GM12878 (cell line): ENCODE data around the gene PPID. TPM values are rescaled to one million over a fixed set of nuclear protein-coding genes. Genes with fewer than 3 reads are reported as not detected.
A peak's percentile ranks its signal among the peaks of the same experiment; 100 is the strongest.

Source experiments
- ATAC-seq: fragments of 200-7000 bp; cut with Tn5 transposase; 3 replicates; pipeline ENCODE4 v1.9.1; 2020; ENCODE audit warnings: mild to moderate bottlenecking, moderate library complexity
- BruUV-seq: library from RNA; stranded (reverse); fragments of 400-500 nt; replicated peaks from 2 replicates; lab custom pipeline; 2021; lab: Mats Ljungman, UMichigan
- CTCF ChIA-PET: fragments of 300-600 bp; sonication (Branson Sonifier 250); formaldehyde crosslinking; extraction: SDS; loops from one replicate; lab custom pipeline; 2021; ENCODE audit warnings: inconsistent platforms; lab: Yijun Ruan, JAX
- POLR2A ChIA-PET: fragments of 350-600 bp; formaldehyde crosslinking; extraction: SDS; loops from one replicate; lab custom pipeline; 2021; ENCODE audit warnings: inconsistent platforms; lab: Charles Lee
- RAD21 ChIA-PET: fragments of 300-600 bp; sonication (Branson Sonifier 250); formaldehyde crosslinking; loops from one replicate; lab custom pipeline; 2023; ENCODE audit warnings: antibody characterized with exemption; ENCODE audit not compliant: unreplicated experiment; lab: Charles Lee
- SMC1A ChIA-PET: fragments of 300-600 bp; sonication (Branson Sonifier 250); formaldehyde crosslinking; loops from one replicate; lab custom pipeline; 2023; ENCODE audit not compliant: unreplicated experiment, uncharacterized antibody; lab: Charles Lee
- DNase-seq: peaks from one replicate; pipeline ENCODE4 v3.0.0-alpha.2; 2011; ENCODE audit warnings: low read depth, low spot score
- FAIRE-seq: peaks from 3 replicates; lab custom pipeline; 2011; peaks lifted over from hg19 to GRCh38; lab: Jason Lieb, UNC
- H2AFZ ChIP-seq: 2 replicates; pipeline ENCODE4 v1.6.0; 2011; ENCODE audit warnings: low read depth, low read length, control low read depth; ENCODE audit not compliant: control insufficient read depth
- H3K27ac ChIP-seq: 2 replicates; pipeline ENCODE4 v1.5.1; 2011; ENCODE audit warnings: control low read depth; ENCODE audit not compliant: control insufficient read depth, insufficient read depth
- H3K27me3 ChIP-seq, 2 experiments: replicated peaks in 1 of 2; 2 replicates each; pipeline versions ENCODE4 v1.6.0 to v1.6.1; 2011; ENCODE audit warnings: low read length in 1 of 2; ENCODE audit not compliant: control insufficient read depth in 2 of 2, insufficient read depth in 2 of 2
- H3K36me3 ChIP-seq, 2 experiments: 2 replicates each; pipeline ENCODE4 v1.5.1; 2011; ENCODE audit warnings: low read length in 1 of 2; ENCODE audit not compliant: control insufficient read depth in 2 of 2, insufficient read depth in 2 of 2
- H3K4me1 ChIP-seq: 2 replicates; pipeline ENCODE4 v1.6.1; 2011; ENCODE audit warnings: mild to moderate bottlenecking, low read length, moderate library complexity, mixed read lengths; ENCODE audit not compliant: control insufficient read depth, insufficient read depth
- H3K4me2 ChIP-seq: 2 replicates; pipeline ENCODE4 v1.6.0; 2011; ENCODE audit warnings: control low read depth; ENCODE audit not compliant: control insufficient read depth, insufficient read depth
- H3K4me3 ChIP-seq: fragments of 200-600 bp; sonication (generic); 2 replicates; pipeline ENCODE4 v1.5.1; 2016
- H3K79me2 ChIP-seq: 2 replicates; pipeline ENCODE4 v1.6.0; 2011; ENCODE audit warnings: low read length; ENCODE audit not compliant: control insufficient read depth, insufficient read depth
- H3K9ac ChIP-seq: 2 replicates; pipeline ENCODE4 v1.8.0; 2011; ENCODE audit warnings: low read length, control low read depth, mixed read lengths; ENCODE audit not compliant: control insufficient read depth, insufficient read depth
- H3K9me3 ChIP-seq: replicated peaks from 3 replicates; pipeline ENCODE4 v1.5.1; 2011; ENCODE audit warnings: mild to moderate bottlenecking, low read length; ENCODE audit not compliant: control insufficient read depth, insufficient read depth
- H4K20me1 ChIP-seq: 2 replicates; pipeline ENCODE4 v1.6.0; 2011; ENCODE audit not compliant: control insufficient read depth, insufficient read depth
- BHLHE40 ChIP-seq, 2 experiments: fragments of 450-650 bp in 1 of 2; IDR thresholded peaks; 2 replicates each; pipeline ENCODE4 v1.6.1; 2011 to 2017; ENCODE audit warnings: low read depth in 2 of 2, borderline replicate concordance in 1 of 2, improper control_type of control experiment in 1 of 2, low read length in 1 of 2, mild to moderate bottlenecking in 1 of 2
- CEBPB ChIP-seq, 2 experiments: fragments of 150-350 bp in 1 of 2; IDR thresholded peaks; 2 replicates each; pipeline ENCODE4 v1.6.1; 2012 to 2014; ENCODE audit warnings: low read depth in 2 of 2, low read length in 2 of 2, borderline replicate concordance in 1 of 2, inconsistent platforms in 1 of 2
- CHD2 ChIP-seq: IDR thresholded peaks from 2 replicates; pipeline ENCODE4 v1.6.1; 2011; ENCODE audit warnings: low read depth, low read length, improper control_type of control experiment, borderline replicate concordance
- CREM ChIP-seq: IDR thresholded peaks from 2 replicates; pipeline ENCODE4 v1.6.1; 2014; ENCODE audit warnings: antibody characterized with exemption, low read depth
- GATAD2B ChIP-seq: fragments of 450-650 bp; conservative IDR thresholded peaks from 2 replicates; pipeline ENCODE4 v1.6.1; 2017; ENCODE audit warnings: low read depth, mild to moderate bottlenecking, moderate library complexity
- IKZF2 ChIP-seq, 2 experiments: fragments of 450-650 bp; IDR thresholded peaks; 2 replicates each; pipeline ENCODE4 v1.6.1; 2017; ENCODE audit warnings: mild to moderate bottlenecking in 2 of 2, moderate library complexity in 2 of 2
- NFYA ChIP-seq: IDR thresholded peaks from 2 replicates; pipeline ENCODE4 v1.6.1; 2011; ENCODE audit warnings: low read depth, mild to moderate bottlenecking, low read length, improper control_type of control experiment, borderline replicate concordance
- NR2F1 ChIP-seq: fragments of 450-650 bp; conservative IDR thresholded peaks from 2 replicates; pipeline ENCODE4 v1.6.1; 2017; ENCODE audit warnings: mild to moderate bottlenecking
- PAX8 ChIP-seq: fragments of 450-650 bp; IDR thresholded peaks from 2 replicates; pipeline ENCODE4 v1.6.1; 2017; ENCODE audit warnings: mild to moderate bottlenecking, moderate library complexity
- POU2F2 ChIP-seq: IDR thresholded peaks from 3 replicates; pipeline ENCODE4 v1.6.1; 2011; ENCODE audit warnings: low read depth, mild to moderate bottlenecking, low read length, borderline replicate concordance
- RB1 ChIP-seq: fragments of 450-650 bp; formaldehyde crosslinking; IDR thresholded peaks from 2 replicates; pipeline ENCODE4 v1.6.1; 2017; ENCODE audit warnings: mild to moderate bottlenecking, borderline replicate concordance
- TCF12 ChIP-seq: IDR thresholded peaks from 2 replicates; pipeline ENCODE4 v1.6.1; 2011; ENCODE audit warnings: low read depth, mild to moderate bottlenecking, low read length
- ZSCAN29 ChIP-seq: fragments of 450-650 bp; IDR thresholded peaks from 2 replicates; pipeline ENCODE4 v1.6.1; 2017; ENCODE audit warnings: mild to moderate bottlenecking, moderate library complexity
- WGBS: methylation state at CpG from one replicate; pipeline ENCODE4 v1.1.6; 2016; ENCODE audit warnings: low lambda C conversion rate; ENCODE audit not compliant: insufficient replicate concordance, insufficient coverage; ENCODE audit errors: missing lambda C conversion rate; 5-methylcytosine and 5-hydroxymethylcytosine counted together
- in situ Hi-C: fragments of 300-500 bp; cut with MboI; formaldehyde crosslinking; loops from 9 replicates; pipeline ENCODE4 v1.14.3; 2018; ENCODE audit warnings: mixed read lengths
- intact Hi-C: fragments of 100-400 bp; cut with micrococcal nuclease; formaldehyde crosslinking; loops from one replicate; pipeline ENCODE4 v1.14.2; 2022; ENCODE audit not compliant: unreplicated experiment
- polyA plus RNA-seq, 11 experiments: library from polyadenylated mRNA; depleted of rRNA in 4 of 11; unstranded in 6 of 11; stranded (reverse) in 5 of 11; fragments of >200 nt; fragmentation: Nextera tagmentation in 4 of 11; fragmentation: Illumina TruSeq in 1 of 11; extraction: Ambion mirVana in 4 of 11; extraction: Trizol in 1 of 11; gene quantifications; 1 replicate in 1 of 11; 2 replicates in 10 of 11; pipeline versions ENCODE4 v1.2.1 to v1.2.3, GENCODE V29; 2011 to 2016; ENCODE audit warnings: inconsistent platforms in 2 of 11, missing spikeins in 2 of 11, low read depth in 1 of 11
- total RNA-seq, 4 experiments: library from RNA; depleted of rRNA in 3 of 4; stranded (reverse); fragments of >200 nt in 3 of 4; fragmentation: Illumina TruSeq in 1 of 4; extraction: Trizol in 1 of 4; gene quantifications; 2 replicates each; pipeline versions ENCODE4 v1.2.1 to v1.2.3, GENCODE V29; 2013 to 2021
- TF ChIP-seq, protein P1 (sequence below): IDR thresholded peaks from 2 replicates; pipeline ENCODE4 v1.6.1; 2012; ENCODE audit warnings: mild to moderate bottlenecking, low read depth, low read length
- TF ChIP-seq, protein P2 (sequence below): fragments of 450-650 bp; formaldehyde crosslinking; IDR thresholded peaks from 2 replicates; pipeline ENCODE4 v1.4.0; 2022; ENCODE audit warnings: mild to moderate bottlenecking, moderate library complexity

The PPID gene
- total and polyA plus RNA-seq, 10 of the 15 experiments (the other 5 are each of a cell fraction or from before 2014, with no cell fraction given) = 21.9 to 64.3 (median 39.5) TPM

DNA sequence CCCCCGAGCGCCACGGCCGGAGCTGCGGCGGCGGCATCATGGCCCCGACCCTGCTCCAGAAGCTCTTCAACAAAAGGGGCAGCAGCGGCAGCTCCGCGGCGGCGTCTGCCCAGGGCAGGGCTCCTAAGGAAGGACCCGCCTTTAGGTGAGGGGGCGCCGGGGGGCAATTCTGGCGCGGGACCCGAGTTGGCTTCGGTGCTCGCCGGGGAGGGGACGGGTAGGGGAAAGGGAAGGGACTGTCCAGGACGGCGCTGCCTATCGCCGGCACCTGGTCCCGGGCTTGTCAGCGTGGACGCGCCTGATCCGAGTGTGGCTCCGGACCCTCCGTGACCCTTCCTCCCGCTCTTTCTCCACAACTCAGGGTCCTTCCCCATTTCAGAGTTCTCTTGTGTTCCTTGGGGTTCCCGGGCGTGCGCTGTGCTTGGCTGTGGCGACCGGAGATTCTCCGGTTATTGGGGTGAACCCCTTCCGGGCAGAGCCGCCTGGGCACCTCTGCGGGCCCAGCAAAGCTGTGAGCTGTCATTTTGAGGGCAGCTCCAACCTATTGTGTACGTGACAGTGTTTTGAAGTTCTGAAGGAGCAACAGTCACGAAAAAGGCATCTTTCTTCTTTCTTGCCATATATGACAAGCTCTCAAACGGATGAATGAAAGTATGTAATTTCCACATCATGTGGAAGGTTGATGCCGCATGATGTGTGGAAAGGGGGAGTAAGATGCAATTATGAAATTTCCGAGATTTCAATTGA lies 46.2 kb upstream of the PPID start:
- DNase-seq = no peak
- RAD21 ChIA-PET = interaction anchor here (1.0 to 2.3 kb wide), 8 partner anchors 17 to 247 kb away, joined by 3 to 10 read pairs (median 6); no protein-coding TSS in a partner anchor
- H3K27me3 ChIP-seq = peaks cover 2% of the 10 kb centered on the region in 2 experiments; a peak in 1 of 4 replicates
- H3K4me2 ChIP-seq = peak overlapping the region; percentile 90
- no peaks in the 10 kb centered on the region for H3K36me3 ChIP-seq
- H3K27ac ChIP-seq = no peak overlapping the region; the same call in 1 of the 2 replicates
- POLR2A ChIA-PET = interaction anchor here (1.0 to 1.4 kb wide), 3 partner anchors 14 to 42 kb away, joined by 3 to 7 read pairs (median 3); no protein-coding TSS in a partner anchor
- in situ Hi-C loops = no loop called here
- H3K9me3 ChIP-seq = no peaks in the 10 kb centered on the region
- SMC1A ChIA-PET = interaction anchor here (0.7 to 2.9 kb wide), 15 partner anchors 9 to 249 kb away, joined by 3 to 16 read pairs (median 5); no protein-coding TSS in a partner anchor
- no peaks in the 10 kb centered on the region; the same call in 1 of the 2 replicates for H3K4me1 ChIP-seq
- H2AFZ ChIP-seq = peak overlapping the region; percentile 70
- TSS peak; percentile 48 for BruUV-seq
- H3K4me3 ChIP-seq = peak overlapping the region; percentile 54
- intact Hi-C loops = no loop called here
- H3K79me2 ChIP-seq = peaks cover 4% of the 10 kb centered on the region
- H3K9ac ChIP-seq = peak overlapping the region; percentile 61; the same call in 1 of the 2 replicates
- 5% methylated on average over 39 of the region's 49 CpGs for WGBS
- H4K20me1 ChIP-seq = no peaks in the 10 kb centered on the region
- CTCF ChIA-PET = interaction anchor here (0.7 to 2.5 kb wide), 9 partner anchors 10 to 433 kb away, joined by 3 to 10 read pairs (median 3); no protein-coding TSS in a partner anchor
- peak; percentile 57 for ATAC-seq
- FAIRE-seq = no peak
- TF ChIP-seq, protein P1, sequence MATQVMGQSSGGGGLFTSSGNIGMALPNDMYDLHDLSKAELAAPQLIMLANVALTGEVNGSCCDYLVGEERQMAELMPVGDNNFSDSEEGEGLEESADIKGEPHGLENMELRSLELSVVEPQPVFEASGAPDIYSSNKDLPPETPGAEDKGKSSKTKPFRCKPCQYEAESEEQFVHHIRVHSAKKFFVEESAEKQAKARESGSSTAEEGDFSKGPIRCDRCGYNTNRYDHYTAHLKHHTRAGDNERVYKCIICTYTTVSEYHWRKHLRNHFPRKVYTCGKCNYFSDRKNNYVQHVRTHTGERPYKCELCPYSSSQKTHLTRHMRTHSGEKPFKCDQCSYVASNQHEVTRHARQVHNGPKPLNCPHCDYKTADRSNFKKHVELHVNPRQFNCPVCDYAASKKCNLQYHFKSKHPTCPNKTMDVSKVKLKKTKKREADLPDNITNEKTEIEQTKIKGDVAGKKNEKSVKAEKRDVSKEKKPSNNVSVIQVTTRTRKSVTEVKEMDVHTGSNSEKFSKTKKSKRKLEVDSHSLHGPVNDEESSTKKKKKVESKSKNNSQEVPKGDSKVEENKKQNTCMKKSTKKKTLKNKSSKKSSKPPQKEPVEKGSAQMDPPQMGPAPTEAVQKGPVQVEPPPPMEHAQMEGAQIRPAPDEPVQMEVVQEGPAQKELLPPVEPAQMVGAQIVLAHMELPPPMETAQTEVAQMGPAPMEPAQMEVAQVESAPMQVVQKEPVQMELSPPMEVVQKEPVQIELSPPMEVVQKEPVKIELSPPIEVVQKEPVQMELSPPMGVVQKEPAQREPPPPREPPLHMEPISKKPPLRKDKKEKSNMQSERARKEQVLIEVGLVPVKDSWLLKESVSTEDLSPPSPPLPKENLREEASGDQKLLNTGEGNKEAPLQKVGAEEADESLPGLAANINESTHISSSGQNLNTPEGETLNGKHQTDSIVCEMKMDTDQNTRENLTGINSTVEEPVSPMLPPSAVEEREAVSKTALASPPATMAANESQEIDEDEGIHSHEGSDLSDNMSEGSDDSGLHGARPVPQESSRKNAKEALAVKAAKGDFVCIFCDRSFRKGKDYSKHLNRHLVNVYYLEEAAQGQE = no peak
- TF ChIP-seq POU2F2 (no peak), BHLHE40 (IDR thresholded peaks at IDR 0.05; ENCODE audit: borderline replicate concordance in 1 of 2, low read depth in 2 of 2, low read length in 1 of 2) (no peak), PAX8 (no peak), CREM (no peak), TCF12 (no peak), NFYA (no peak), CEBPB (IDR thresholded peaks at IDR 0.05; ENCODE audit: borderline replicate concordance in 1 of 2, low read depth in 2 of 2, low read length in 2 of 2) (no peak), CHD2 (no peak), IKZF2 (IDR thresholded peaks at IDR 0.05) (no peak), RB1 (no peak), NR2F1 (0 out of 2 replicates have a peak, but pooled peaks have one; percentile 9), ZSCAN29 (peak; percentile 7; the same call in 1 of the 2 replicates), GATAD2B (0 out of 2 replicates have a peak, but pooled peaks have one; percentile 15)
- TF ChIP-seq, protein P2, sequence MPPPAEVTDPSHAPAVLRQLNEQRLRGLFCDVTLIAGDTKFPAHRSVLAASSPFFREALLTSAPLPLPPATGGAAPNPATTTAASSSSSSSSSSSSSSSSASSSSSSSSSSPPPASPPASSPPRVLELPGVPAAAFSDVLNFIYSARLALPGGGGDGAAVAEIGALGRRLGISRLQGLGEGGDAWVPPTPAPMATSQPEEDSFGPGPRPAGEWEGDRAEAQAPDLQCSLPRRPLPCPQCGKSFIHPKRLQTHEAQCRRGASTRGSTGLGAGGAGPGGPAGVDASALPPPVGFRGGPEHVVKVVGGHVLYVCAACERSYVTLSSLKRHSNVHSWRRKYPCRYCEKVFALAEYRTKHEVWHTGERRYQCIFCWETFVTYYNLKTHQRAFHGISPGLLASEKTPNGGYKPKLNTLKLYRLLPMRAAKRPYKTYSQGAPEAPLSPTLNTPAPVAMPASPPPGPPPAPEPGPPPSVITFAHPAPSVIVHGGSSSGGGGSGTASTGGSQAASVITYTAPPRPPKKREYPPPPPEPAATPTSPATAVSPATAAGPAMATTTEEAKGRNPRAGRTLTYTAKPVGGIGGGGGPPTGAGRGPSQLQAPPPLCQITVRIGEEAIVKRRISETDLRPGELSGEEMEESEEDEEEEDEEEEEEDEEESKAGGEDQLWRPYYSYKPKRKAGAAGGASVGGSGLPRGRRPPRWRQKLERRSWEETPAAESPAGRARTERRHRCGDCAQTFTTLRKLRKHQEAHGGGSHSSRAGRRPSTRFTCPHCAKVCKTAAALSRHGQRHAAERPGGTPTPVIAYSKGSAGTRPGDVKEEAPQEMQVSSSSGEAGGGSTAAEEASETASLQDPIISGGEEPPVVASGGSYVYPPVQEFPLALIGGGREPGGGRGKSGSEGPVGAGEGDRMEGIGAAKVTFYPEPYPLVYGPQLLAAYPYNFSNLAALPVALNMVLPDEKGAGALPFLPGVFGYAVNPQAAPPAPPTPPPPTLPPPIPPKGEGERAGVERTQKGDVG = no peak
